22Rv1 (cell line): ENCODE data around the gene FBXO42.

Source experiments
- H3K27ac ChIP-seq: fragments of 450-650 bp; 2 replicates; pipeline ENCODE4 v1.5.1; 2017
- ZFX ChIP-seq: fragments of 450-650 bp; IDR thresholded peaks from 2 replicates; pipeline ENCODE4 v1.6.1; 2017; ENCODE audit warnings: antibody characterized with exemption, borderline replicate concordance
- TF ChIP-seq, protein P1 (sequence below): fragments of 450-650 bp; IDR thresholded peaks from 2 replicates; pipeline ENCODE4 v1.5.1; 2017; ENCODE audit warnings: mild to moderate bottlenecking

FBXO42 gene

GRCh38 chr1:16236511-16237342 lies 115.6 kb downstream of the FBXO42 start, which contains the start of gene CPLANE2:
TSS of gene CPLANE2 (minus strand) at chr1:16237183. CDS start at chr1:16236742, 441 bp downstream.
- H3K27ac ChIP-seq = peak within 1 kb of the TSS; percentile 84

GRCh38 chr1:16235944-16236510 lies 116.3 kb downstream of the FBXO42 start:
- H3K27ac ChIP-seq = peak overlapping the region; percentile 84
- TF ChIP-seq, protein P1, sequence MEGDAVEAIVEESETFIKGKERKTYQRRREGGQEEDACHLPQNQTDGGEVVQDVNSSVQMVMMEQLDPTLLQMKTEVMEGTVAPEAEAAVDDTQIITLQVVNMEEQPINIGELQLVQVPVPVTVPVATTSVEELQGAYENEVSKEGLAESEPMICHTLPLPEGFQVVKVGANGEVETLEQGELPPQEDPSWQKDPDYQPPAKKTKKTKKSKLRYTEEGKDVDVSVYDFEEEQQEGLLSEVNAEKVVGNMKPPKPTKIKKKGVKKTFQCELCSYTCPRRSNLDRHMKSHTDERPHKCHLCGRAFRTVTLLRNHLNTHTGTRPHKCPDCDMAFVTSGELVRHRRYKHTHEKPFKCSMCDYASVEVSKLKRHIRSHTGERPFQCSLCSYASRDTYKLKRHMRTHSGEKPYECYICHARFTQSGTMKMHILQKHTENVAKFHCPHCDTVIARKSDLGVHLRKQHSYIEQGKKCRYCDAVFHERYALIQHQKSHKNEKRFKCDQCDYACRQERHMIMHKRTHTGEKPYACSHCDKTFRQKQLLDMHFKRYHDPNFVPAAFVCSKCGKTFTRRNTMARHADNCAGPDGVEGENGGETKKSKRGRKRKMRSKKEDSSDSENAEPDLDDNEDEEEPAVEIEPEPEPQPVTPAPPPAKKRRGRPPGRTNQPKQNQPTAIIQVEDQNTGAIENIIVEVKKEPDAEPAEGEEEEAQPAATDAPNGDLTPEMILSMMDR = peak; percentile 60
- no peak for TF ChIP-seq ZFX

More at GRCh38 chr1:16236511-16237342, 115.6 kb downstream of the FBXO42 start, which contains the start of gene CPLANE2:
- TF ChIP-seq, protein P1 = 0 out of 2 replicates have a peak, but pooled peaks have one; percentile 13
- no peak for TF ChIP-seq ZFX

DNA sequence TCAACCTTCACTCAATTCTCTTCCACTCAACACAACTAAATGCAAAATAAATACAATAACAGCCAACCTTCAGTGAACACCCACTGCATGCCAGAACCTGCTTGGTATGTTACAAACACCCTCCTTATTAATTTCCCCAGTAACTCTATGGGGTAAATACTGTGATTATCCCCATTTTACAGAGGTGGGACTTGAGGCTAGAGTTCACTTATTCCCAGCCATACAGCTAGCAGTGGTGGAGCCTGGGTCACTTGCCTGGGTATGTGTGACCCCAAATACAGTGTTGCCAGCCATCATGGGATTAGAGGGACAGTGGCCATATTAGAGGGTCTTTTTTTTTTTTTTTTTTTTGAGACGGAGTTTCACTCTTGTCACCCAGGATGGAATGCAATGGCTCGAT lies 116.9 kb downstream of the FBXO42 start:
- TF ChIP-seq, protein P1 = no peak
- TF ChIP-seq ZFX = no peak
- peak overlapping the region; percentile 84 for H3K27ac ChIP-seq

DNA sequence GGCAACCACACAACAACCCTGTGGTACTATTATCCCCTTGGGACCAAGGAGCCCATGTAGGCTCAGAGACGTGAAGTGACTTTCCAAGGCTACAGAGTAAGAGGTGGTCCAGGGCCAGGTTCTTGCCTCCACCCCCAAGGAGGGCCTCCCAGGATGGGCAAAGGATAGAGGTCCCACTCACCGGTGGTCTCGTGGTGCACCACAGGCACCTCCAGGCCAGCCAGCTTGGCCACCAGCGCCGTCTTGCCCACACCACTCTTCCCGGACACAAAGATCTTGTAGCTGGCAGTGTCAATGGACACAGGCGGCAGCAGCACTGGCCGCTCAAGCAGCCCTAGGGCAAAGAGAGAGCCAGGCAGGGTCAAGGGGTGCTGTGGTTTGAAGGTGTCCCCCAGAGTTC lies 118.8 kb downstream of the FBXO42 start:
- TF ChIP-seq, protein P1 = no peak
- no peak for TF ChIP-seq ZFX
- no peak overlapping the region for H3K27ac ChIP-seq

- TF ChIP-seq ZFX = no peak
- TF ChIP-seq, protein P1 = no peak
- no peak overlapping the region for H3K27ac ChIP-seq
Measured at GRCh38 chr1:16232316-16232710, 120.0 kb downstream of the FBXO42 start.

- no peak for TF ChIP-seq ZFX
- TF ChIP-seq, protein P1 = no peak
- H3K27ac ChIP-seq = no peak overlapping the region
Measured at GRCh38 chr1:16231331-16232315, 120.7 kb downstream of the FBXO42 start.
